ENCODE results near the gene CD7.

Gene CD7

DNA sequence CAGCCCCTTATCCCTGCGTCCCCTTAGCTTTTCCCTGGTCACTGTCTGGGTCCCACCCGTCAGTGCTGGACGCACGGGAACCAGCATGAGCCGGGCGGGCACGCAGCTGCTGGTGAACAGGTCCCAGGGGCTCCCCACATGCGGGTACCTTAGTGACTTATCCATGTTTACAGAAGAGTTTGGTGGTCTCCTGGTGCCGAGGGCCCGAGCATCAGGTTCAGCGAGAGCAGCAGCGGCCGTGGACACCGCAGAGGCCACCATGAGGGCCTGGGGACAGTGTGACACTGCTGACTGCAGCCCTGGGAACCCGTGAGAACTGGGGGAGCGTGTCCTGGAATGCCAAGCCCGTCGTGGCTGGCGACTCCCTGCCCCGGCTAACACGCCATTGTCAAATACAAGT is 6.5 kb downstream of the CD7 start:
- no peak for TF ChIP-seq SIN3A (IDR thresholded peaks at IDR 0.05; ENCODE audit: borderline replicate concordance, insufficient read depth, low read length)
- TF ChIP-seq, protein P1, sequence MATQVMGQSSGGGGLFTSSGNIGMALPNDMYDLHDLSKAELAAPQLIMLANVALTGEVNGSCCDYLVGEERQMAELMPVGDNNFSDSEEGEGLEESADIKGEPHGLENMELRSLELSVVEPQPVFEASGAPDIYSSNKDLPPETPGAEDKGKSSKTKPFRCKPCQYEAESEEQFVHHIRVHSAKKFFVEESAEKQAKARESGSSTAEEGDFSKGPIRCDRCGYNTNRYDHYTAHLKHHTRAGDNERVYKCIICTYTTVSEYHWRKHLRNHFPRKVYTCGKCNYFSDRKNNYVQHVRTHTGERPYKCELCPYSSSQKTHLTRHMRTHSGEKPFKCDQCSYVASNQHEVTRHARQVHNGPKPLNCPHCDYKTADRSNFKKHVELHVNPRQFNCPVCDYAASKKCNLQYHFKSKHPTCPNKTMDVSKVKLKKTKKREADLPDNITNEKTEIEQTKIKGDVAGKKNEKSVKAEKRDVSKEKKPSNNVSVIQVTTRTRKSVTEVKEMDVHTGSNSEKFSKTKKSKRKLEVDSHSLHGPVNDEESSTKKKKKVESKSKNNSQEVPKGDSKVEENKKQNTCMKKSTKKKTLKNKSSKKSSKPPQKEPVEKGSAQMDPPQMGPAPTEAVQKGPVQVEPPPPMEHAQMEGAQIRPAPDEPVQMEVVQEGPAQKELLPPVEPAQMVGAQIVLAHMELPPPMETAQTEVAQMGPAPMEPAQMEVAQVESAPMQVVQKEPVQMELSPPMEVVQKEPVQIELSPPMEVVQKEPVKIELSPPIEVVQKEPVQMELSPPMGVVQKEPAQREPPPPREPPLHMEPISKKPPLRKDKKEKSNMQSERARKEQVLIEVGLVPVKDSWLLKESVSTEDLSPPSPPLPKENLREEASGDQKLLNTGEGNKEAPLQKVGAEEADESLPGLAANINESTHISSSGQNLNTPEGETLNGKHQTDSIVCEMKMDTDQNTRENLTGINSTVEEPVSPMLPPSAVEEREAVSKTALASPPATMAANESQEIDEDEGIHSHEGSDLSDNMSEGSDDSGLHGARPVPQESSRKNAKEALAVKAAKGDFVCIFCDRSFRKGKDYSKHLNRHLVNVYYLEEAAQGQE (IDR thresholded peaks at IDR 0.05; ENCODE audit: insufficient read depth in 1 of 2, low read depth in 2 of 2, low read length in 2 of 2): no peak
- no peak for TF ChIP-seq FOXP2 (optimal IDR thresholded peaks at IDR 0.05; ENCODE audit: borderline replicate concordance, extremely low read depth, extremely low read length, insufficient read depth)
- TF ChIP-seq TAF1 (IDR thresholded peaks at IDR 0.05; ENCODE audit: borderline replicate concordance, insufficient read depth, low read length): no peak
- no peak for TF ChIP-seq POLR2AphosphoS5 (IDR thresholded peaks at IDR 0.05; ENCODE audit: low read depth, low read length)

DNA sequence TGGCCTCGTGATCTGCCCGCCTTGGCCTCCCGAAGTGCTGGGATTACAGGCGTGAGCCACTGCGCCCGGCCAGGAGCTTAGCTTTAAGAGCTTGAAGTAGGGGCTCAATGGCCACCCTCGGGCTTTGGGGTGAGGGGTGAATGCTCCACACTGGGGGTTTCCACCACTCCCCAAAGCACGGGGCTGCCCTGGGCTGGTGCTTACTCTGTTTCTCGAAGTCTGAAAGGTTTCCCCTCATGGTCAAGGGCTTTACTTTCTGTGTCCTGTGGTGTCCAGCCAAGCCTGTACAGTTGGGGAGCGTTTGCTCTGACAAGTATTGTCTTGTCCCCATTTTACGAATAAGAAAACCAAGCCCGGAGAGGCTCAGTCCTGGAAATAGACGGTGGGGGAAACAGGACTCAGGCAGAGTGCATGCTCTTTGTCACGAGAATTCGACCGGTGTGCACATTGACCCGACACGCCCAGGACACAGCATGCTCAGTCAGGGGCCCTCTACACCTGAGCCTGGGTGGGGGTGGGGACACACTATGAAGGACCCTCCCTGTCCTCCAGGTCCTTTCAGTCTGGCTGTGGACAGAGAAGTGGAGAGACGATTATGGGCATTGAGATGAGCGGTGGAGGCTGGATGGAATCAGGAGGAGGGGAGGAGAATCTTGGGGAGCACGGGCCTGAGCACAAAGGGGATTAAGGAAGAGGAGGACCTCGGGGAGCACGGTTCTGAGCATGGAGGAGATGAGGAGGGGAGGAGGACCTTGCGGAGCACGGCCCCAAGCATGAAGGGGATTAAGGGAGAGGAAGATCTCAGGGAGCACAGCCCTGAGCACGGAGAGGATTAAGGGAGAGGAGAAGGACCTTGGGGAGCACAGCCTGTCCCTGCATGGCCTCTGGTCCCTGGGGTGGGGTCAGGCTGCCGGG is 7.5 kb downstream of the CD7 start:
- TF ChIP-seq SIN3A (IDR thresholded peaks at IDR 0.05; ENCODE audit: borderline replicate concordance, insufficient read depth, low read length) (no peak), FOXP2 (optimal IDR thresholded peaks at IDR 0.05; ENCODE audit: borderline replicate concordance, extremely low read depth, extremely low read length, insufficient read depth) (no peak), TAF1 (IDR thresholded peaks at IDR 0.05; ENCODE audit: borderline replicate concordance, insufficient read depth, low read length) (no peak)
- TF ChIP-seq, protein P1 (IDR thresholded peaks at IDR 0.05; ENCODE audit: insufficient read depth in 1 of 2, low read depth in 2 of 2, low read length in 2 of 2): no peak

DNA sequence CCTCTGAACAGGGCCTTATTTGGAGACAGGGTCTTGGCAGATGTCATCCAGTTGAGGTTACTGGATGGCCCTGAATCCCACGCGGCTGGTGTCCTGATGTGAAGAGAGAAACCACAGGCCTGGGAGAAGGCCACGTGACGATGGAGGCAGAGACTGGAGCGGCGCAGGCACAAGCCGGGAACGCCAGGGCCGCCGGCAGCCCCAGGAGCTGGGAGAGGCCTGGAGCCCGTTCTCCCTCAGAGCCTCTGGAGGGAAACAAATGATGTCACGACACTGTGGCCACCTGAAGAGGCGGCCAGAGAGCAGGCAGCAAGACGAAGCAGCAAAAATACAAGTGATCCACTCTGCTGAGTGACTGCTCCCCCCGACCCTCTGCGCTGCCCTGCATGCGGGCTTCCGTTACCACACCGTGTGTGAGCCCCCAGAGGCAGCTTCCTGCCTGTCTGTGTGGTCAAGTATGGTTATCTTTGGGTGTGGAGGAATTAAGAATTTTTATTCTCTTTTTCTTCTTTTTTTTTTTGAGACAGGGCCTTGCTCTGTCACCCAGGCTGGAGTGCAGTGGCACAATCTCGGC is 11.6 kb downstream of the CD7 start:
- TF ChIP-seq FOXP2 (optimal IDR thresholded peaks at IDR 0.05; ENCODE audit: borderline replicate concordance, extremely low read depth, extremely low read length, insufficient read depth) (no peak), SIN3A (IDR thresholded peaks at IDR 0.05; ENCODE audit: borderline replicate concordance, insufficient read depth, low read length) (no peak), POLR2AphosphoS5 (IDR thresholded peaks at IDR 0.05; ENCODE audit: low read depth, low read length) (no peak), TAF1 (IDR thresholded peaks at IDR 0.05; ENCODE audit: borderline replicate concordance, insufficient read depth, low read length) (no peak)
- TF ChIP-seq, protein P1 (IDR thresholded peaks at IDR 0.05; ENCODE audit: insufficient read depth in 1 of 2, low read depth in 2 of 2, low read length in 2 of 2): no peak

DNA sequence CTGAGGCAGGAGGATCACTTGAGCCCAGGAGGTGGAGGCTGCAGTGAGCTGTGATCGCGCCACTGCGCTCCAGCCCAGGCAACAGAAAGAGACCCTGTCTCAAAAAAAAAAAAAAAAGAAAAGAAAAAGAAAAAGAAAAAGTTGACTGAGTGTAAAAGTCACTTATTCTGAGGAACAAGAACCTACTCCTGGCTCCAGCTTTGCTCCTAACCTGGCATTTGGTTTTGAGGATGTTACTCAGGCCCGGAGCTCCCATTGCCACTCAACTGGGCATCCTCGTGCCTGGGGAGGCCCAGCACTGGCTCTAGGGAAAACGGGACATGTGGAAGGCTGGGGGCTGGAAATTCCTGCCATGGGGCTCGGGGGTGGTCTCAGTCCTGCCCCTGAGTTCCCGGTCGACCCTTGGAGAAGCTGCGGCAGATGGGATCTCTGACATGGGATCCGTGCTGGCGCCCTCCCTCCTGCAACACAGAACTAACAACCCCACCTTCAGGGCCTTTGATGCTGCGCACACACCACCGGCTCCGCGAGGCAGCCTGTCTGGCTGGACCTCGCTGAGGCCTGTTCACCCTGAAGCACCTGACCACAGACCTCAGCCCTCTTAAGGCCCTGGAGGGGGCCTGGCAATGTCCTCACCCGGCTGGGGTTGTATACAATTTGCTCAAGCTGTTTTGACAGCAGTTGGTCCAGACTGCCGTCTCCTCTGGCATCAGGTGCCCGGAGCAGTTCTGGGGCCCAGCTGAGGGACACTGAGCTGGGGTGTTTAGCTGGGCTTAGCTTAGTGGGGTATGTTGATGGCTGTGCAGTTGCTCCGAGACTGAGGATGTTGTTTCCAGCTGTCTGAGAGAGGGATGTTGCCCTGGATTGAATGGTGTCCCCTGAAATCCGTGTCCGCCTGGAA is 12.3 kb downstream of the CD7 start:
- no peak for TF ChIP-seq FOXP2 (optimal IDR thresholded peaks at IDR 0.05; ENCODE audit: borderline replicate concordance, extremely low read depth, extremely low read length, insufficient read depth)
- TF ChIP-seq, protein P1 (IDR thresholded peaks at IDR 0.05; ENCODE audit: insufficient read depth in 1 of 2, low read depth in 2 of 2, low read length in 2 of 2): no peak
- no peak for TF ChIP-seq POLR2AphosphoS5 (IDR thresholded peaks at IDR 0.05; ENCODE audit: low read depth, low read length)

All from PFSK-1 (cell line).